Transverse colon (tissue), 4 donors: ENCODE data around the gene LRBA. TPM values are rescaled to one million over a fixed set of nuclear protein-coding genes. Genes with fewer than 3 reads are reported as not detected.

Source experiments
- DNase-seq: peaks from one replicate; pipeline ENCODE4 v3.0.0-alpha.2; 2019
- H3K27ac ChIP-seq, 4 donors: fragments of 200-600 bp; sonication (generic); 2 replicates each; pipeline ENCODE4 v1.5.1; 2016 to 2018; ENCODE audit warnings: inconsistent platforms in 4 of 4
- H3K27me3 ChIP-seq: fragments of 200-600 bp; sonication (generic); 2 replicates; pipeline ENCODE4 v1.5.1; 2017; ENCODE audit warnings: inconsistent platforms
- H3K36me3 ChIP-seq, 4 donors: fragments of 200-600 bp; sonication (generic); 2 replicates each; pipeline ENCODE4 v1.5.1; 2017 to 2019; ENCODE audit warnings: inconsistent platforms in 4 of 4
- H3K4me1 ChIP-seq, 4 donors: fragments of 200-600 bp; sonication (generic); 2 replicates each; pipeline ENCODE4 v1.5.1; 2017 to 2020; ENCODE audit warnings: inconsistent platforms in 4 of 4
- H3K4me3 ChIP-seq, 4 donors: fragments of 200-600 bp; sonication (generic); 1 replicate in 1 of 4; 2 replicates in 3 of 4; pipeline versions ENCODE4 v1.5.1 to v1.6.1; 2017 to 2019; ENCODE audit warnings: inconsistent platforms in 4 of 4
- H3K9me3 ChIP-seq, 2 donors: fragments of 200-600 bp; sonication (generic); 2 replicates each; pipeline ENCODE4 v1.5.1; 2017 to 2019; ENCODE audit warnings: inconsistent platforms in 2 of 2
- EP300 ChIP-seq: sonication (generic); formaldehyde crosslinking; IDR thresholded peaks from one replicate; pipeline ENCODE4 v1.6.1; 2017; ENCODE audit warnings: antibody characterized with exemption, low read depth
- POLR2A ChIP-seq: fragments of 450-650 bp; IDR thresholded peaks from one replicate; pipeline ENCODE4 v1.6.1; 2016; ENCODE audit warnings: antibody characterized with exemption, mild to moderate bottlenecking, moderate library complexity
- POLR2AphosphoS5 ChIP-seq, 3 donors: sonication (generic); formaldehyde crosslinking; IDR thresholded peaks; one replicate each; pipeline ENCODE4 v1.6.1; 2016; ENCODE audit warnings: antibody characterized with exemption in 3 of 3
- WGBS, 2 donors: methylation state at CpG; one replicate each; pipeline ENCODE4 v1.1.5; 2018; ENCODE audit warnings: low coverage in 1 of 2; 5-methylcytosine and 5-hydroxymethylcytosine counted together
- in situ Hi-C, 4 donors: fragments of 200-750 bp; cut with MboI; loops; one replicate each; pipeline versions ENCODE4 v1.15.0 to v1.15.1; 2017; ENCODE audit warnings: low sequenced_read_pairs in 3 of 4, low pct_ligation_motif_present in 1 of 4, low pct_unique_long_range_greater_than_20kb in 1 of 4
- intact Hi-C: fragments of 100-400 bp; cut with DNase I; formaldehyde crosslinking; loops from one replicate; pipeline ENCODE4 v1.15.1; 2023; ENCODE audit warnings: low total_unique reads
- total RNA-seq, 4 donors: library from RNA; depleted of rRNA; stranded (reverse); fragments of >200 nt; gene quantifications; one replicate each; pipeline ENCODE4 v1.1.0, GENCODE V29; 2016
- TF ChIP-seq, protein P1 (sequence below), 5 experiments: fragments of 200-600 bp in 3 of 5; fragments of 450-650 bp in 2 of 5; sonication (generic) in 3 of 5; IDR thresholded peaks; 1 replicate in 2 of 5; 2 replicates in 3 of 5; pipeline ENCODE4 v1.5.1; 2016 to 2017; ENCODE audit warnings: antibody characterized with exemption in 5 of 5, inconsistent platforms in 3 of 5, mild to moderate bottlenecking in 2 of 5, moderate library complexity in 1 of 5

The LRBA gene
- total RNA-seq, 4 donors from 2014 or later, result 82.7 to 125 (median 112) TPM

DNA sequence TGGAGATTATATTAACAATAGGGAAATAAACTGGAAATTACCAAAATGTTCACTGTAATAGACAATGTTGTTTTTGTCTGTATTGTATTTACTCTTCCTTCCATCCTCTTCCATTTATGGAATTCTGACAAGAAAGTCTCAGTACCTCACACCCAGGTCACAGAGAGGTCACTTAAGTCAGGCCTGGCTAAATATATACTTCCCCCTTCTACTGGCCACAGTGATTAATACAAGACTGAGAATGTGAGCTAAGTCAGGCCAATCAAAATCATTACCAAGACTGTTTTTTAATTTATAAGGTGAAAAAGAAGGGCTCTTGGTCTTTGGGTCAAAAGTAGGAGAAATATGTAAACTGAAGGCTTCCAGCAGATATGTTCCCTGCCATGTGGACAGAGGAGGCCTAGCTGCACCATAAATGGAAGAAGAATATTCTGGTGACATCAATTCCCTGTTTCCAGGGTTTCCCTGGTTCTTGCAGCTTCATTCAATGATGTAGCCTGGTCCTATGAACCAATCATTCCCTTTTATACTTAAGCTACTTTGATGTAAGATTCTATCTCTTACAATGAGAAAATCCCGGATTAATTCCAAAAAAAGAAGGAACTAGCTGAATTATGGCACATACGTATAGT, 64.3 kb downstream of the LRBA start:
- no peak for TF ChIP-seq POLR2A
- no peak for TF ChIP-seq EP300
- TF ChIP-seq POLR2AphosphoS5 (IDR thresholded peaks at IDR 0.05), result no peak
- TF ChIP-seq, protein P1, sequence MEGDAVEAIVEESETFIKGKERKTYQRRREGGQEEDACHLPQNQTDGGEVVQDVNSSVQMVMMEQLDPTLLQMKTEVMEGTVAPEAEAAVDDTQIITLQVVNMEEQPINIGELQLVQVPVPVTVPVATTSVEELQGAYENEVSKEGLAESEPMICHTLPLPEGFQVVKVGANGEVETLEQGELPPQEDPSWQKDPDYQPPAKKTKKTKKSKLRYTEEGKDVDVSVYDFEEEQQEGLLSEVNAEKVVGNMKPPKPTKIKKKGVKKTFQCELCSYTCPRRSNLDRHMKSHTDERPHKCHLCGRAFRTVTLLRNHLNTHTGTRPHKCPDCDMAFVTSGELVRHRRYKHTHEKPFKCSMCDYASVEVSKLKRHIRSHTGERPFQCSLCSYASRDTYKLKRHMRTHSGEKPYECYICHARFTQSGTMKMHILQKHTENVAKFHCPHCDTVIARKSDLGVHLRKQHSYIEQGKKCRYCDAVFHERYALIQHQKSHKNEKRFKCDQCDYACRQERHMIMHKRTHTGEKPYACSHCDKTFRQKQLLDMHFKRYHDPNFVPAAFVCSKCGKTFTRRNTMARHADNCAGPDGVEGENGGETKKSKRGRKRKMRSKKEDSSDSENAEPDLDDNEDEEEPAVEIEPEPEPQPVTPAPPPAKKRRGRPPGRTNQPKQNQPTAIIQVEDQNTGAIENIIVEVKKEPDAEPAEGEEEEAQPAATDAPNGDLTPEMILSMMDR (IDR thresholded peaks at IDR 0.05), result no peak
- DNase-seq, result no peak
- intact Hi-C loops (no loop called here), in situ Hi-C loops (no loop called here)
- WGBS, 2 donors, result 90 to 93% methylated on average over 2 of the region's 2 CpGs
- H3K27me3 ChIP-seq, result no peaks in the 10 kb centered on the region
- no peak overlapping the region for H3K27ac ChIP-seq
- H3K4me3 ChIP-seq, result no peak overlapping the region
- no peaks in the 10 kb centered on the region for H3K36me3 ChIP-seq
- no peaks in the 10 kb centered on the region for H3K9me3 ChIP-seq
- H3K4me1 ChIP-seq, result peaks cover 0 to 17% (median 0%) of the 10 kb centered on the region in 4 donors

DNA sequence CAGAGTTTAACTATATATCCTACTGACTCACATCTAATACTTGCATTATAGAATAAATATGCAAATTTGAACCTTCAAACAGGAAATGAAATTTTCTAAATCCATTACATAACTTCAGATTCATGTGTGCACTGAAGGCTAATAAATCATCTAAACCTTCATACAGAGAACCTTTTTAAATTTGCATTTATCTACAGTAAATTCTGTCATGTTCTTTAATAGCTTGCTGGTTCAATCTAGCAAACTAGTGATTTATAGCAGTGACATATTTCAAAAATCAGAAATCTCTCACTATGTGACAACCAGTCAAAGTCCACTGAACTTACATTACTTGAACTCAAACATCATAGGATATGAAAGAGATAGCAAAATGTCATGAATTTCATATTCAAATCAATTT, 65.1 kb downstream of the LRBA start:
- intact Hi-C loops, result no loop called here
- H3K27me3 ChIP-seq, result no peaks in the 10 kb centered on the region
- H3K27ac ChIP-seq, result no peak overlapping the region
- TF ChIP-seq POLR2AphosphoS5 (IDR thresholded peaks at IDR 0.05) (no peak), POLR2A (no peak), EP300 (no peak)
- TF ChIP-seq, protein P1 (IDR thresholded peaks at IDR 0.05), result no peak
- no peak for DNase-seq
- no peaks in the 10 kb centered on the region for H3K36me3 ChIP-seq
- in situ Hi-C loops, result no loop called here
- H3K9me3 ChIP-seq, result no peaks in the 10 kb centered on the region
- H3K4me1 ChIP-seq, result peaks cover 0 to 17% (median 0%) of the 10 kb centered on the region in 4 donors
- H3K4me3 ChIP-seq, result no peak overlapping the region

DNA sequence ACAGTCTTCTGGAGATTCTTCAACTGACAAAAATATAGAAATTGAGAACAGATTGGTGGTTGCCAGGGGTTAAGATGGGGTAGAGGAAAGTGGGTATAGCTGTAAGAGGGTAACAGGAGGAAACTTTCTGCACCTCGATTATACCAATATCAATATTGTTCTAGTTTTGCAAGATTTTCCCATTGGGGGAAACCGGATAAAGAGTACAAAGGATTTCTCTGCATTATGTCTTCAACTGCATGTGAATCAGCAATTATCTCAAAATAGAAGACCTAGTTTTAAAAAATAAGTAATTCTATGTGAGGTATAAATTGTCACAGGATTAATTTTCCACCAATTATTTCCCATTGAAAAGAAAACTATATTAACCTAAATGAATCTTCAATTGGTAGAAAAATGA, 65.7 kb downstream of the LRBA start:
- in situ Hi-C loops, result no loop called here
- intact Hi-C loops, result no loop called here
- H3K4me3 ChIP-seq, result no peak overlapping the region
- no peak overlapping the region for H3K27ac ChIP-seq
- no peaks in the 10 kb centered on the region for H3K27me3 ChIP-seq
- no peak for TF ChIP-seq POLR2A
- TF ChIP-seq, protein P1 (IDR thresholded peaks at IDR 0.05), result no peak
- TF ChIP-seq EP300, result no peak
- no peak for TF ChIP-seq POLR2AphosphoS5 (IDR thresholded peaks at IDR 0.05)
- no peaks in the 10 kb centered on the region for H3K9me3 ChIP-seq
- WGBS, 2 donors, result 88 to 91% methylated on average over 2 of the region's 2 CpGs
- DNase-seq, result no peak
- H3K4me1 ChIP-seq, result peaks cover 0 to 17% (median 0%) of the 10 kb centered on the region in 4 donors
- no peaks in the 10 kb centered on the region for H3K36me3 ChIP-seq

DNA sequence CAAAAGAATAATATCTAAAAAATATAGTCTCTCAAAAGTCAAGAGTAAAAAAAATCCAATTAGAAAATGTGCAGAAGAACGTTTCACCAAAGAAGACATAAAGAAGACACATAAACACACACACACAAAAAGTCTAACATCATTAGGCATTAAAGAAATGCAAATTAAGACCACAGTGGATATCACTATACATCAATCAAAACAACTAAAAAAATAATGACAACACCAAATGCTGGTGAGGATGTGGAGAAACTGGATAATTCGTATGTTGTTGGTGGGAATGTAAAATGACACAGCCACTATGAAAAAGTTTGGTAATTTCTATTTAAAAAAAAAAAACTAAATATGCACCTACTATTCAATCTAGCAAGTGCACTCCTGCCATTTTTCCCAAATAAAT, 66.4 kb downstream of the LRBA start:
- H3K9me3 ChIP-seq, result no peaks in the 10 kb centered on the region
- H3K4me1 ChIP-seq, result peaks cover 0 to 17% (median 0%) of the 10 kb centered on the region in 4 donors
- intact Hi-C loops, result no loop called here
- in situ Hi-C loops, result no loop called here
- no peaks in the 10 kb centered on the region for H3K27me3 ChIP-seq
- H3K4me3 ChIP-seq, result no peak overlapping the region
- H3K27ac ChIP-seq, result no peak overlapping the region
- H3K36me3 ChIP-seq, result no peaks in the 10 kb centered on the region
- TF ChIP-seq POLR2AphosphoS5 (IDR thresholded peaks at IDR 0.05), result no peak
- TF ChIP-seq POLR2A, result no peak
- TF ChIP-seq, protein P1 (IDR thresholded peaks at IDR 0.05), result no peak
- TF ChIP-seq EP300, result no peak
- WGBS, 2 donors, result 88 to 92% methylated on average over 2 of the region's 2 CpGs
- DNase-seq, result no peak
